Activated T-cell treated with anti-CD3 and anti-CD28 coated beads, Interleukin-2, amount 50 U/mL, for 48 hours (primary cell): Measurements from ENCODE around the gene RBM27.
"Not testable (repeated sequence)": the region's sequence is repeated elsewhere in the genome, so short reads cannot be mapped to it uniquely, and the experiment has no call there.

Experiments
- DNase-seq, 2 experiments: peaks; one replicate each; pipeline ENCODE4 v3.0.0-alpha.2; 2020

The RBM27 gene

DNA sequence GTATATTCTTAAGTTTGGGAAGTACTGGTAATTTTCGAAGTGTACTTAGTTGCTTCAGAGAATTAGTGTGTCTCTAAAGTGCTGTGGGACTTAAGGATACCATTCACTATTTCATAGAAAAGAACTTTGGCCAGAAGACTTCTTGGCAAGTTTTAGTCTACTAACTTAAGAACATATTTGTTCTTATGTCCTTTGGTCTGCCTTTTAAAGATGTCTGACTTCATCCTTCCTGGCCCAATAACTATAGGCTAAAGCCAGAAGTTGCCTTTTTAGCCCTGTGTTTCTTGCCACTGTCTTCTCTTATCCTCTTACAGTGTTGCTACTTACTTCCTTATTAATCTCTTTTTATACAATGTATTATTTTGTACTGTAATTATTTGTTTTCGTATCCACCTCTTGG lies 6.3 kb downstream of the RBM27 start:
- DNase-seq, result no peak

DNA sequence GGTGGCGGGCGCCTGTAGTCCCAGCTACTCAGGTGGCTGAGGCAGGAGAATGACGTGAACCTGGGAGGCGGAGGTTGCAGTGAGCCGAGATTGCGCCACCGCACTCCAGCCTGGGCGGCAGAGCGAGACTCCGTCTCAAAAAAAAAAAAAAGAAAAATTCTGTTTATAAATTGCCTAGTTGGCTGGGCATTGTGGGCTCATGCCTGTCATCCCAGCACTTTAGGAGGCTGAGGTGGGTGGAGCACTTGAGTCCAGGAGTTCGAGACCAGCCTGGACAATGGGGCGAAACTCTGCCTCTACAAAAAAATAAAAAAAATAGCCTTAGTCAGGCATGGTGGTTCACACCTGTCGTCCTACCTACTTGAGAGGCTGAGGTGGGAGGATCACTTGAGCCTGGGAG lies 7.4 kb downstream of the RBM27 start:
- DNase-seq, result not testable (repeated sequence)

DNA sequence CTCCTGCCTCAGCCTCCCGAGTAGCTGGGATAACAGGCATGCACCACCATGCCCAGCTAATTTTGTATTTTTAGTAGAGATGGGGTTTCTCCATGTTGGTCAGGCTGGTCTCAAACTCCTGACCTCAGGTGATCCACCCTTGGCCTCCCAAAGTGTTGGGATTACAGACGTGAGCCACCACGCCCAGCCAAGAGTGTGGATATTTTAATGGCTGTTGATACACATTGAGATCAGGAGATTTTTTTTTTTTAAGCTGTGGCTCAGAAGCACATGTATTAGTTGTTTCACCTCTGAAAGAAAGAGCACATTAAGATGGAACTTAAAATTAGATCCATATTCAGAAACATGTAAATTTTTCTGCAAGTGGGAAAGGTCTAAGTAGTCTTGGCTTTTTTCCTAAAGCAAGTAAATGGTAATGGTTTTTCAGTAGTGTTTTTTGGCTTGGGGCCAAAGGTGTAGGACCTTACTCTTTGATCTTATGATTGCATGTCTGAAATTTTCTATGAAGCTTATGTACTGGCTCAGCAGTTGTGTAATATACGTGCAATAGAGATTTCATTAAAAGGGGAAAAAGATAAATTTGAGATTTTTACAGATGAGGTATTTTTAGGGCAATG lies 9.9 kb downstream of the RBM27 start:
- DNase-seq, result no peak

DNA sequence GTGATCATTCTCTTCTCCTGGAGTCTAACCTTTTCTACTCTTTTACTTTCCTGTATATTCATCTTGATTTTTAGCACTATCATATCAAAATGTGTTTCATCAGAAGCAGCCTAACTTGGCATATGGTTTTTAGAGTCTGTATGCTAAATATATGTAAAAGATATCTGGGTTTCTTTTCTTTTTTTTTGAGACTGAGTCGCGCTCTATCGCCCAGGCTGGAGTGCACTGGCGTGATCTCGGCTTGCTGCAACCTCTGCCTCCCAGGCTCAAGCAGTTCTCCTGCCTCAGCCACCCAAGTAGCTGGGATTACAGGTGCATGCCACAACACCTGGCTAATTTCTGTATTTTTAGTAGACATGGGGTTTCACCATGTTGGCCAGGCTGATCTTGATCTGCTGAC lies 11.5 kb downstream of the RBM27 start:
- not testable (repeated sequence) for DNase-seq

DNA sequence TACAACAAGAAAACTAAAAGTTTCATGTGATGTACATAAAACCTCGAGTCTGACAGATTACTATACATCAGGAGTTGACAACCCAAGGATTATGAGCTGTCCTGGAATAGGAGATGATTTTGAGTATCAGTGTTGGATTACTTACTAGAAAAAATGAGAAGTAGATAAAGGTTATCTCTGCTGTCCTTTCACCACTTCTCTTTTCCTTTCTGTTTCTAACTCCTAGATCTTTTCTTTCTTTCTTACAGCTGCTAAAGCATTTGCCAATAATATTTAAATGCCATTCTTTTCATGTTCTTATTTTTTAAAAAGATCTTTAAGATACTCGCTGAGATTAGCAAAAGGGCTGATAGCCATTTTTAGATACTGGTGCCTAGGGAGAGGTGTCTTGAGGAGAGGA lies 14.8 kb downstream of the RBM27 start:
- DNase-seq, result no peak

DNA sequence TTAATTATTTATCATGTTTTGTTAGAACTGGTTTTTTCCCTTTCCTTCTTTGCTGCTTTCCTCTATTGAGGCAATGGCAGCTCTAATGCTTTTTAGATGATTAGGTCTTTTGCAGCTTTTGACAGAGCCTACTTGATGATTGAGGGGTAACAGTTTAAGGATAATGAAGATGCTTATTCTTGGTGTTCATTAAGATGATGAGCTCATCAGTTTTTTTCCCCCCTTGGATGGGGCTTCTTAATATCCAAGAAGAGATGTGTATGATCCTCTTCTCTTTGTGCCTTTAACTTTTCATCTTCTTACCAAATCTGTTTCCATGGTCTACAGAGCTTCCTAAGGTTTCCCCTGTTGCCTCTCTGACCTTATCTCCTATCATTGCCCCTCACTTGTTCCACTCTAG lies 15.8 kb downstream of the RBM27 start:
- DNase-seq, result no peak

DNA sequence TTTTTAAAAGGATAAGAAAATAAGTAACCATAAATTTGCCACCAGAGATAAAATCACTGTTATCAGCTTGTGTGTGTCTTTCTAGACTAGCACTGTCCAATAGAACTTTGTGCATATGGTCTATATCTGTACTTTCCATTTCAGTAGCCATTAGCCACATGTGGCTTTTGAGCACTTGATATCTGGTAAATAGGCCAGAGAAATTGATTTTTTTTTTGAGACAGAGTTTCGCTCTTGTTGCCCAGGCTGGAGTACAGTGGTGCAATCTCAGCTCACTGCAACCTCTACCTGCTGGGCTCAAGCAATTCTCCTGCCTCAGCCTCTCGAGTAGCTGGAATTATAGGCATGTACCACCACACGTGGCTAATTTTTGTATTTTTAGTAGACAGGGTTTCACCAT lies 17.8 kb downstream of the RBM27 start:
- DNase-seq, result no peak

DNA sequence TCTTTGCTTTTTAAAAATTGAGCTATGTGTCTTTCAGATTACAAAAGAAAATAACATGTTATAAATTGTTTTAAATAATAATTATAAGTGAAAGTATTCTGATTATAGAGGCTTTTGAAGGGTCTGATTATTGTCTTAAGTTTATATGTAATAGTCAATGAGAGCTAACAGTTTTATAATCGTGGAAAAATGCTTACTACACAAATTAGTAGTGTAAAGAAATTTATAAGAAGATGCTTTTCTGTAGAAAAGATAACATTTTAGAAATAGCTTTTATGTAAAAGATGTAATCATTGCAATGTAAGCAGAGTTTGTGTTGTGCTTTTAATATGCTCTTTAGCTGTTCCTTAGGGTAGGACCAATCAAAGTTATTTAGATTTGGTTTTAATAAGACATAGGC lies 18.6 kb downstream of the RBM27 start:
- no peak for DNase-seq

DNA sequence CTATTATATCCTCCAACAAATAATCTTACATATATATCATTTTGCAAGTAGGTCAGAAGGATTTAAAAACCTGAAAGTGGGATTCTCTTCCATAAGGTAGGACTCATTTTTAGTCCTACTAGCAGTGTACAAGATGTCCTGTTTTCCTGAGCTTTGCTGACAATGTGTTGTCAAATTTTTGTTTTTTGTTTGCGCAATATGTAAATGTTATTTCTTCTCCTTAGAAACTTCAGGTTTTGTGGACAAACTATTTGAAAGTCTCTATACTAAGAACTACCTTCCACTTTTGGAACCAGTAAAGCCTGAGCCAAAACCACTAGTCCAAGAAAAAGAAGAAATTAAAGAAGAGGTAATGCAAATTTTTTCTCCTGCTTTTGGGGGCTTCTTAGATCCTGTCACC lies 19.8 kb downstream of the RBM27 start:
- DNase-seq, result no peak

DNA sequence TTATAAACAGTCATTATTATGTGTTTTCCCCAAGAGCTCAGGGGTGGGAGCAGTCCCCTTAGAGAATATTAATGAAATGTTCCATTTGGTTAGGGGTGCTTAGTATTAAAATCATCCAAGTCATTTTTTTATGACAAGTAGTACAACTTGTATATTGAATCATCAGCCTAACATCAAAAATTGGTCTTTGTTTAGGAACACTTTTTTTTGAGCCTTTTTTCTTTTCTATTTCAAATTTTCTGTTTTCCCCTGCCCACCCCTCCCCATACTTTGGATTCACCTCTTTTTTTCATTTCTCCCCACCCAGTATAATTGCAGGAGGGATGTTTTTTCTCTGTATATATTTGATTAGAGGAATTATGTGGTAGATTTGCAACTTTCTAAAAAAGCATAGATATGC lies 25.8 kb downstream of the RBM27 start:
- no peak for DNase-seq

DNA sequence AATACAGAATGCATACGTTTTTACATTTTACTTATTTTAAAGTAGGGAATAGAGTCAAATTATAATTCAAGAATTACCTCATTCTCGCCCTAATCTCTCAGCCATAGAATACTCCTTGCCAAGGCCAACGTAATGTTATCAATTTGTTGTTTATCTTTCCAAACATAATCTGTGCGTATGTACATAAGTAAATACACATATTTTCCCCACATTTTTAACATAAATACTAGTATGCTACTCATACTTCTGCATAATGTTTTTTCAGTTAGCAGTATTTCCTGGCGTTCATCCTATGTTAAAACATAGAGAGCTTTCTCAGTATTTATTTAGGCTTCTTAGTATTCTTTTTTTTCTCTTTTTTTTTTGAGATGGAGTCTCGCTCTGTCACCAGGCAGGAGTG lies 28.8 kb downstream of the RBM27 start:
- DNase-seq, result no peak

DNA sequence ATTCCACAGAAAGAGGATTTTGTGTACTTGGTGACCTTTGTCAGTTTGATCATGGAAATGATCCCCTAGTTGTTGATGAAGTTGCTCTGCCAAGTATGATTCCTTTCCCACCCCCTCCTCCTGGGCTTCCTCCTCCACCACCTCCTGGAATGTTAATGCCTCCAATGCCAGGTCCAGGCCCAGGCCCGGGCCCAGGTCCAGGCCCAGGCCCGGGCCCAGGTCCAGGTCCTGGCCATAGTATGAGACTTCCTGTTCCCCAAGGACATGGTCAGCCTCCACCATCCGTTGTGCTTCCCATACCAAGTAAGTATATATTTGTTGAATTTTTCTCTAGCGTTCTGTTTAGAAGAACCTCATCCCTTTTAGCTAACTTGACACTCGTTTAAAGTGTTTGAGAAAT lies 30.0 kb downstream of the RBM27 start:
- DNase-seq, result no peak

DNA sequence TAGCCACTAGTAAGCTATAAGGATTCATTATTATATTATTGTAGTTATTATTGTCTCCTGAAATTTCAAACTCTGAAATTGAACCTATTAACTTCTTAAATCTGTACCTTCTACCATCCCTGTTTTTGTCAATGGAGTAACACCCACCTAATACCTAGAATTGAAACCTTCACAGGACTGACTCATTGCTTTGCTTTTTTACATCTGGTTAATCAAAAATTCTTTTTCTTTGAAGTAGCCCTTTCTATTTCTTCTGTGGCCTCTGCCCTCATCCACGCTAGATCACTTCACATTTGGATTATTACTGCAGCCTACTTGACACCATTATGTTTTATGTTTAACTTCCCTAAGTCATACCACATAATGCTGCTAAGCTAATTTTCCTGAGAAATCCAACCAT lies 35.6 kb downstream of the RBM27 start:
- DNase-seq, result no peak

DNA sequence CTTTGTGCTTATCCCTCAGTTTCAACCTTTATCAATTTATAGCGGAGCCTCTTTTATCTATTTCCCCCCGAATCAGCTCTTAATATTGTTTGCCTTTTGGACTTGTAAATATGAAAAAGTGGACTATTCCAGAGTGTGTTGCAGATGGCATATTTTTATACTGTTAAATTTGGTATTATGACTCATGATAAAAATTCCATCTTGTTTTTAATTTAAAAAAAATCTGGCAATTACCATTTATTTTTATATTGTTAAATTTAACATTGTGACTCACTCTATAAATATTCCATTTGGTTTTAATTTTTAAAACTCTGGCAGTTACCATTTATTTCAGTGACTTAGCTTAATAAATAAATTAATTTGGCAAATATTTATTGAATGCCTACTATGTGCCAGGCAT lies 37.5 kb downstream of the RBM27 start:
- DNase-seq, result no peak

DNA sequence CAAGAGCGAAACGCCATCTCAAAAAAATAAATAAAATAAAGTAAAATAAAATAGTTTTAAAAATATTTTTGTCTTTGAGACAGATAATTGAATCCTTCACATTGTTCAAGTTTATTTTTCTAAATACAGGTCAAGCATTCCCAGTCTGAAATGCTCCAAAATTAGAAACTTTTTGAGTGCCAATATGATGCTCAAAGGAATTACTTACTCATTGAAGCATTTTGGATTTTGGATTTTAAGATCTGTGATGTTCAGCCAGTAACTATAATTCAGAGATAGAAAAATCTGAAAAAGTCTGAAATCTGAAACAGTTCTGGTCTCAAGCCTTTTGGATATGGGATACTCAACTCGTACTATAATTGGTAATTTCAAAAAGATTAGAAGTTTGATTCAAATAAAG lies 39.8 kb downstream of the RBM27 start:
- DNase-seq, result no peak

DNA sequence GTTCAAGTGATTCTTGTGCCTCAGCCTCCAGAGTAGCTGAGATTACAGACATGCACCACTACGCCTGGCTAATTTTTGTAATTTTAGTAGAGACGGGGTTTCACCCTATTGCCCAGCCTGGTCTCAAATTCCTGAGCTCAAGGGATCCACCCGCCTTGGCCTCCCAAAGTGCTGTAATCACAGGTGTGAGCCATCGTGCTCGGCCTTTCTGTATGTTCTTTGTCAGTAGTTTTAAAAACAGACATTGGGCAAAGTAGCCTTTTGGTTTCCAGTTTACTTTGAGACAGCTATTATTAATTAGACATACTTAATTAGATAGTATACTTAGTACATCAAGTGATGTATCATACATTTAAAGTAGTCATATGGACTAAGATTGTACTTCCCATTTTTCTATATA lies 45.2 kb downstream of the RBM27 start:
- DNase-seq, result no peak

DNA sequence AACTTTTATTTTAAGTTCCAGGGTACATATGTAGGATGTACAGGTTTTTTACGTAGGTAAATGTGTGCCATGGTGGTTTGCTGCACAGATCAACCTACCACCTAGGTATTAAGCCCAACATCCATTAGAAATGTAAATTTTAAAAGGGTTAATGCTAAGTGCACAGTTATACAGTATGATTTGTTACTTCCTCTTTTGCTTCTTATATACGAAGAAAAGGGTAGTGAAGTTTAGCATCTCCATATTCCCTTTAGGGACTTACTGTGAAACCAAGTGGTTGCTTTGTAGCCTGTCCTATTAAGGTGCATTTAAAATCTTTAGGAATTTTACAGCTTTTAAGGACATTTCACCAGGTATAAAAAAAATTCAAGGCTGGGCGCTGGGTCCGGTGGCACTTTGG lies 46.4 kb downstream of the RBM27 start:
- DNase-seq, result no peak
